Measurements from ENCODE around the gene IMPDH1.

IMPDH1 gene

DNA sequence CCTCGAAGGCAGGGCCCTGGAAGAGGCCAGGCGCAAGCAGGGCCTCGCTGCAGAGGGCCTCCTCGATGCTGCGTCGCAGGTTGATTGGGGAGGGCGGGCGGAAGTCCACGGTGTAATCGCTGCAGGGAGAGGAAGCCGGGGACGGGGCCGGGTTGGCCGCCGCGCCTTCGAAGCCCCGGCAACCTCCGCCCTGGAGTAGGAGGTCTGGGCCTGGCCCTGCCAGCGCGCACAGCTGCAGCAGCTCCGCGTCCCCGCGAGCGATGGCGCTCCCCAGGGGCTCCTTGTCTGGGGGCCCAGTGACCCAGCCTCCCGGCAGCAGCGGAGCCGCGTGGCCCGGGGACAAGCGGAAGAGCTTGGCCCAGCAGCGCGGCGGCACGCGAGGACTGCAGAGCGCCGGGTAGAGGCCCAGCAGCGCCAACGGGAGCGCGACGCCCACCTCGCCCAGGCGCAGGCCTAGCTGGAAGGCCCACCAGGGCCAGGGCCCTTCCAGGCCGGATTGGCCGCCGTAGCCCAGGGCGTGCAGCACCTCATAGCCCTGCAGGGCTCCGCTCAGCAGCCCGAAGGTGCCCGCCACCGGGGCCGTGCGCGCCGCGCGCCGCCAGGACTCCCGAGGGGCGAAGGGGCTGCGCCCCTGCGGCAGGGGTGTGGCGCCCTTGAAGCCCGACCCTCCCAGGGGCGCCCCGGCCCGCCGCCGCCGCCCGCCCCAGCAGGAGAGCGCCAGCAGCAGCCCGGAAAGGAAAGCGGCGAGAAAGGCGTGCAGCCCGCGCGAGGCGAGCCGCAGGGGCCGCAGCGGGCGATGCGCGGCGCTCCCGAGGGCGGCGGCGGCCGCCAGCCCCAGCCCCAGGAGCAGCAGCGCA lies 58.3 kb downstream of the IMPDH1 start:
- H3K4me3 ChIP-seq (ENCODE audit: low read length in 2 of 2) = no peak overlapping the region

DNA sequence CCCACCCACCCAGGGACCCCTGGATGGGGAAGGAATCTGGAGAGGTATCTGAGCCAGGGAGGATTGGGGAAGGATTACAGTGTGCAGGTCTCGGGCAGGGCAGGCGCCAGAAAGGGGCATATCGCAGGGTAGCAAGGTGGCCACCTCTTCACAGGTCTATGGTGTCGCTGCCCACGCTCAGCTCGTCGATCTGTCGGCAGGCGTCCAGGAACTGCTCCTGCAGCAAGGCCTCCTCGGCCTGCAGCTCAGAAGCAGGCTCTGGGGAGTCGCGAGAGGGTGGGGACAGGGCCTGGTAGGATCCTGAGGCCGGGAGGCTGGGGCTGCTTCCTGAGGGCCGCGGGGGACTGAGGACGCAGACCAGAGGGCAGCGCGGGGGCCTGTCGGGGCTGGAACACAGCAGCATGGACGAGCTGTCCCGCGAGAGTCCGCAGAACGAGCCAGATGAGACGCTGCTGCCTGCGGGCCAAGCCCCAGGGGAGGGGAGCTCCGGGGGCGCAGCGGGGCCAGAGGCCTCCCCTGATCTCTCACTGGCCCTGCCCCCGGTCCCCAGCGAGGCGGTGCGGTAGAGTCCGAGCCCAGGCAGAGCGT lies 59.0 kb downstream of the IMPDH1 start:
- H3K36me3 ChIP-seq (ENCODE audit: control insufficient read depth in 2 of 2, insufficient read depth in 2 of 2, low read length in 2 of 2) = no peaks in the 10 kb centered on the region
- H3K9ac ChIP-seq (ENCODE audit: low read depth in 1 of 2, low read length in 2 of 2) = no peak overlapping the region
- H3K27me3 ChIP-seq (ENCODE audit: control insufficient read depth in 2 of 2, insufficient read depth in 2 of 2, low read length in 2 of 2) = peaks cover 17 to 38% of the 10 kb centered on the region in 2 donors
- no peak overlapping the region for H3K27ac ChIP-seq (ENCODE audit: low read depth in 2 of 2, low read length in 2 of 2)
- H3K4me3 ChIP-seq (ENCODE audit: low read length in 2 of 2) = no peak overlapping the region
- H3K9me3 ChIP-seq (ENCODE audit: control insufficient read depth in 2 of 2, low read length in 2 of 2) = no peaks in the 10 kb centered on the region
- no peaks in the 10 kb centered on the region for H3K4me1 ChIP-seq (ENCODE audit: control insufficient read depth in 2 of 2, insufficient read depth in 2 of 2, low read length in 2 of 2)

More for the DNA sequence above, 58.3 kb downstream of the IMPDH1 start:
- Histone ChIP-seq H3K9me3 (ENCODE audit: control insufficient read depth in 2 of 2, low read length in 2 of 2) (no peaks in the 10 kb centered on the region), H3K36me3 (ENCODE audit: control insufficient read depth in 2 of 2, insufficient read depth in 2 of 2, low read length in 2 of 2) (no peaks in the 10 kb centered on the region), H3K9ac (ENCODE audit: low read depth in 1 of 2, low read length in 2 of 2) (no peak overlapping the region), H3K4me1 (ENCODE audit: control insufficient read depth in 2 of 2, insufficient read depth in 2 of 2, low read length in 2 of 2) (no peaks in the 10 kb centered on the region), H3K27me3 (ENCODE audit: control insufficient read depth in 2 of 2, insufficient read depth in 2 of 2, low read length in 2 of 2) (peaks cover 17 to 41% of the 10 kb centered on the region in 2 donors), H3K27ac (ENCODE audit: low read depth in 2 of 2, low read length in 2 of 2) (no peak overlapping the region)

DNA sequence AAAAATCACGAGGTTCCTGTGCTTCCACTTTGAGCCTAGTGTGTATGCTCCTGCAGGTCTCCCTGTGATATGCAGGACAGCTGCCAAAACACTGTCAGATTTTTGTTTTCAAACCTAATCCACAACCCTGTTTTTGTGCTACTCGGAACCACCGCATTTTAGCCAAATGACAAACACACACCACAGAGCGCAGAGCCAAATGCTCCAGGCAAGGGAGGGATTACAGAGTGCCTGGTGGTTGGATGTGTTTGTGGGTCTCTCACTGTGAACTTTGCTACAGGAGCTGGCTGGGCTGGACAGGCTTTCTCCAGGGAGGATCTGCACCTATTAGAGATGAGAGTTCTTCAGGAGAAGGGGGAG lies 60.3 kb downstream of the IMPDH1 start:
- Histone ChIP-seq H3K4me3 (ENCODE audit: low read length in 2 of 2) (no peak overlapping the region), H3K27me3 (ENCODE audit: control insufficient read depth in 2 of 2, insufficient read depth in 2 of 2, low read length in 2 of 2) (peaks cover 17 to 35% of the 10 kb centered on the region in 2 donors), H3K9ac (ENCODE audit: low read depth in 1 of 2, low read length in 2 of 2) (no peak overlapping the region), H3K4me1 (ENCODE audit: control insufficient read depth in 2 of 2, insufficient read depth in 2 of 2, low read length in 2 of 2) (no peaks in the 10 kb centered on the region), H3K9me3 (ENCODE audit: control insufficient read depth in 2 of 2, low read length in 2 of 2) (no peaks in the 10 kb centered on the region), H3K36me3 (ENCODE audit: control insufficient read depth in 2 of 2, insufficient read depth in 2 of 2, low read length in 2 of 2) (no peaks in the 10 kb centered on the region), H3K27ac (ENCODE audit: low read depth in 2 of 2, low read length in 2 of 2) (no peak overlapping the region)

DNA sequence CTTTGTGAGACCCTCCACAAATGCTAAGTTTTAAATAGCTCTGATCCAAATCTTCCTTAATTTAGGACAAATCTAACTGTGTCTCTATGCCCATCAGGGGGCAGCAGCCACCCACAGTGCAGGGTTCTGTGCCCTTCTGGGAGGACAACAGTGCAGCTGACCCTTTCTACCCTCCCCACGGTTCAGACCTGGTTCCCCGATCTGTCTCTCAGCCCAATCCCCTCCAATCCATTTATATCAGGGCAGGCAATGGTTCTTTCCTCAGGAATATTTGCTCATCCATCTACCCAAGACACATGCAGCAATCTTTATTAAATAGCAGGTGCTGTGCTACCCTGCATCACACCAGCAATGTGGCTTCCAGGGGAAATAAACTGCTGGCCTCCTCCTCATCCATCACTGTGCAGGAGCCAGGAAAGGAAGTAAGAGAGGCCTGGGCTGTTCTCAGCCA lies 62.1 kb downstream of the IMPDH1 start:
- Histone ChIP-seq H3K36me3 (ENCODE audit: control insufficient read depth in 2 of 2, insufficient read depth in 2 of 2, low read length in 2 of 2) (no peaks in the 10 kb centered on the region), H3K27ac (ENCODE audit: low read depth in 2 of 2, low read length in 2 of 2) (no peak overlapping the region), H3K4me1 (ENCODE audit: control insufficient read depth in 2 of 2, insufficient read depth in 2 of 2, low read length in 2 of 2) (peaks cover 6 to 8% of the 10 kb centered on the region in 2 donors), H3K27me3 (ENCODE audit: control insufficient read depth in 2 of 2, insufficient read depth in 2 of 2, low read length in 2 of 2) (peaks cover 3 to 23% of the 10 kb centered on the region in 2 donors), H3K9ac (ENCODE audit: low read depth in 1 of 2, low read length in 2 of 2) (no peak overlapping the region), H3K4me3 (ENCODE audit: low read length in 2 of 2) (no peak overlapping the region), H3K9me3 (ENCODE audit: control insufficient read depth in 2 of 2, low read length in 2 of 2) (no peaks in the 10 kb centered on the region)

DNA sequence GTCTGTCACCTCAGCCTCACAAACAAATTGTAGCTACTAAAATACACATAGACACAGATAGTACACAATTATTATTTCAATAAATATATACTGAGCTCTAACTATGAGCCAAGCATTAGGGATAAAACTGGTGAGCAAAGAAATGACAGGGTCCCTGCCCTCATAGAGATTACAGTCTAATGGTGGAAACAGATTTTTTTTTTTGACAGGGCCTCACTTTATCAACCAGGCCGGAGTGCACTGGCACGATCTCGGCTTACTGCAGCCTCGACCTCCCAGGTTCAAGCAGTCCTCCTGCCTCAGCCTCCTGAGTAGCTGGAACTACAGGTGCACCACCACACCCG lies 65.4 kb downstream of the IMPDH1 start:
- Histone ChIP-seq H3K9ac (ENCODE audit: low read depth in 1 of 2, low read length in 2 of 2) (no peak overlapping the region), H3K4me3 (ENCODE audit: low read length in 2 of 2) (peak overlapping the region in 1 of 2 donors; percentile 89), H3K36me3 (ENCODE audit: control insufficient read depth in 2 of 2, insufficient read depth in 2 of 2, low read length in 2 of 2) (no peaks in the 10 kb centered on the region), H3K27ac (ENCODE audit: low read depth in 2 of 2, low read length in 2 of 2) (no peak overlapping the region), H3K4me1 (ENCODE audit: control insufficient read depth in 2 of 2, insufficient read depth in 2 of 2, low read length in 2 of 2) (peaks cover 12 to 16% of the 10 kb centered on the region in 2 donors), H3K9me3 (ENCODE audit: control insufficient read depth in 2 of 2, low read length in 2 of 2) (no peaks in the 10 kb centered on the region), H3K27me3 (ENCODE audit: control insufficient read depth in 2 of 2, insufficient read depth in 2 of 2, low read length in 2 of 2) (peaks cover 0 to 7% of the 10 kb centered on the region in 2 donors)

DNA sequence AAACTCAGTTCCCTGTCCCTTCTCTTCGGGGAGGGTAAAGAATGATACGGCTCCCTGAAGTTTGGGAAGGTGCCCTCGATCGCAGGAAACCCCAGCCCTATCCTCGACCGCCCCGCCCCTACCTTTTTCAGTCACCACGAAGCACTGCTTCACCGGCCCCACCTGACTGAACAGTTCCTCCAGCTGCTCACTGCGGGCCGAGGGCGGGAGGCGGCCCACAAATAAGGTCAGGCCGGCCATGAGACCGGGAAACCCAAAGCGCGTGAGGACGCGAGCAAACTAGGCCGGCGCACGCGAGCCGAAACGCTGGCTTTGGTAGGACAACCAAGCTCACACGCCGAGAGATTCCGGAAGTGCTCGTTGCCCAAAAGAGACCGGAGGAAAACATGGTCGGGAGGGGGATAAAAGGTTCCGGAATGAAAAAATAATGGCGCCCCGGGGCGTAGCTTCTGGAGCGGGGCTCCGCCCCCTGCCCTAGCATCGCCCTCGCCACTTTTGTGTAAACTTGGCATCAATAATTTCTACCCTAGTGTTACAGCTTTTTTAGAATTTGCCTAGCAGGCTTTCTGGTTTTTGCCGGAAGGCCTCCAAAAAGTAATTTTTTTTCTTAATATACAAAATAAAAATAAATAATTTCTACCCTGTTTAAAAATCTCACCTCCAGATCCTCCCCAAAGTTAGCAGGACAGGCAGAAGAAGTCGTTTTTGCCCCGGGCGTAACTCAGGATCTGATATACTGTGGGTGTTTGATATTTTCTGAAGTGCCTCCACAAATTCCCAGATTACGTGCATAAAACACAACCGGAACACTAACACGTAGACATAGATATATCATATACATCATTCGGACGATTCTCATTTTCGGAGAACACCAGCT lies 66.0 kb downstream of the IMPDH1 start, which contains the start of gene RBM28:
TSS of gene RBM28 (minus strand) at position 355 of the 877 bp plus-strand sequence. CDS start at position 240, 115 bp downstream.
- H3K27ac ChIP-seq (ENCODE audit: low read depth in 2 of 2, low read length in 2 of 2) = peak within 1 kb of the TSS; percentile 71 to 87
- peak within 1 kb of the TSS; percentile 71 to 89 for H3K4me3 ChIP-seq (ENCODE audit: low read length in 2 of 2)
- peaks cover 12 to 16% of the 10 kb centered on the region in 2 donors for H3K4me1 ChIP-seq (ENCODE audit: control insufficient read depth in 2 of 2, insufficient read depth in 2 of 2, low read length in 2 of 2)
- H3K9ac ChIP-seq (ENCODE audit: low read depth in 1 of 2, low read length in 2 of 2) = peak within 1 kb of the TSS; percentile 78 to 90
- H3K27me3 ChIP-seq (ENCODE audit: control insufficient read depth in 2 of 2, insufficient read depth in 2 of 2, low read length in 2 of 2) = peaks cover 0 to 1% of the 10 kb centered on the region in 2 donors
- no peaks in the 10 kb centered on the region for H3K9me3 ChIP-seq (ENCODE audit: control insufficient read depth in 2 of 2, low read length in 2 of 2)
- peaks cover 3 to 4% of the 10 kb centered on the region in 2 donors for H3K36me3 ChIP-seq (ENCODE audit: control insufficient read depth in 2 of 2, insufficient read depth in 2 of 2, low read length in 2 of 2)

Data from mucosa of rectum (tissue), 2 donors.